ENCODE results near the gene MTPN. TPM values are rescaled to one million over a fixed set of nuclear protein-coding genes. Genes with fewer than 3 reads are reported as not detected.

The MTPN gene
- total RNA-seq, 1 donor from 2014 or later = 170 TPM

DNA sequence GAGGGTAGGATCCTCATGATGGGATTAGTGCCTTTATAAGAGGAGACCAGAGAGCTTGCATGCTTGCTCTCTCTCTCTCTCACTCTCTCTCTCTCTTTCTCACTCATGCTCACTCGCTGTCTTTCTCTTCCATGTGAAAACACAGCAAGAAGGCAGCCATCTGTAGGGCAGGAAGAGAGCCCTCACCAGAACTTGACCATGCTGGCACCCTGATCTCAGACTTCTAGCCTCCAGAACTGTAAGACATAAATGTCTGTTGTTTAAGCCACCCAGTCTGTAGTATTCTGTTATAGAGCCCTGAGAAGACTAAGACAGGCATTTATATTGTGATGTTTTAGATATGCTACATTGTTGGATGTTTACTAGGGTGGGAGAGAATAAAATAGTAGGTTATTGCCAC lies 43.4 kb upstream of the MTPN start:
- Histone ChIP-seq H3K4me2 (no peak overlapping the region), H3K9me3 (ENCODE audit: low read depth) (no peaks in the 10 kb centered on the region), H3K27me3 (no peaks in the 10 kb centered on the region), H3K4me1 (no peaks in the 10 kb centered on the region), H3F3A (ENCODE audit: low read depth) (no peaks in the 10 kb centered on the region), H3K36me3 (no peaks in the 10 kb centered on the region), H3K79me2 (ENCODE audit: low read depth) (no peaks in the 10 kb centered on the region), H3K27ac (no peak overlapping the region), H3K4me3 (no peak overlapping the region), H3K9ac (no peak overlapping the region), H2AFZ (replicated peaks) (no peak overlapping the region), H4K20me1 (ENCODE audit: low read depth) (no peaks in the 10 kb centered on the region)
- H3K27me3 Mint-ChIP-seq (ENCODE audit: insufficient read depth, low read depth) = peaks cover 6% of the 10 kb centered on the region
- no peak overlapping the region for H3K4me3 Mint-ChIP-seq
- H3K4me1 Mint-ChIP-seq = no peaks in the 10 kb centered on the region
- DNase-seq (ENCODE audit: low spot score) = no peak
- no peak overlapping the region for H3K27ac Mint-ChIP-seq
- TF ChIP-seq EZH2 (IDR thresholded peaks at IDR 0.05) (no peak), EZH2phosphoT487 (IDR thresholded peaks at IDR 0.05) (no peak)
- TF ChIP-seq, protein P1, sequence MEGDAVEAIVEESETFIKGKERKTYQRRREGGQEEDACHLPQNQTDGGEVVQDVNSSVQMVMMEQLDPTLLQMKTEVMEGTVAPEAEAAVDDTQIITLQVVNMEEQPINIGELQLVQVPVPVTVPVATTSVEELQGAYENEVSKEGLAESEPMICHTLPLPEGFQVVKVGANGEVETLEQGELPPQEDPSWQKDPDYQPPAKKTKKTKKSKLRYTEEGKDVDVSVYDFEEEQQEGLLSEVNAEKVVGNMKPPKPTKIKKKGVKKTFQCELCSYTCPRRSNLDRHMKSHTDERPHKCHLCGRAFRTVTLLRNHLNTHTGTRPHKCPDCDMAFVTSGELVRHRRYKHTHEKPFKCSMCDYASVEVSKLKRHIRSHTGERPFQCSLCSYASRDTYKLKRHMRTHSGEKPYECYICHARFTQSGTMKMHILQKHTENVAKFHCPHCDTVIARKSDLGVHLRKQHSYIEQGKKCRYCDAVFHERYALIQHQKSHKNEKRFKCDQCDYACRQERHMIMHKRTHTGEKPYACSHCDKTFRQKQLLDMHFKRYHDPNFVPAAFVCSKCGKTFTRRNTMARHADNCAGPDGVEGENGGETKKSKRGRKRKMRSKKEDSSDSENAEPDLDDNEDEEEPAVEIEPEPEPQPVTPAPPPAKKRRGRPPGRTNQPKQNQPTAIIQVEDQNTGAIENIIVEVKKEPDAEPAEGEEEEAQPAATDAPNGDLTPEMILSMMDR (IDR thresholded peaks at IDR 0.05) = no peak
- H3K36me3 Mint-ChIP-seq = no peaks in the 10 kb centered on the region
- H3K9me3 Mint-ChIP-seq = no peaks in the 10 kb centered on the region

DNA sequence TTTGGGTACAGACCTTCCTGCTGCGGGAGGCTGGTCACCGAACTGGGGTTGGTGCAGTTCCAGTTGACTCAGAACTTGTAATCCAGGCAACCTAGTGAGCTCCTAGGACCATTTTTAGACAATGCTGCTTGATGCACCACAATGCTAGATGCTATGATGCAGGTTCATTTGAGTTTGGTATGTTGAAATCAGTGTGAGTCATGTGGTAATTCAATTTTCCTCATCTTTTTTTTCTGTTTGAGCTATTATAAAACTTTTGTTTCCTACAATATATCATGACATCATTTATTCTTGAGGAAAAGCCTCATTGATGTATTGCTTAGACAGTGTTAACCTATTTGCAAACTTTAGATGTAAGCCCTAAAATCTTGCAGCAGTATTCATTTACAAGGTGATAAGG lies 40.9 kb upstream of the MTPN start:
- no peak overlapping the region for H3K27ac ChIP-seq
- H3K4me3 ChIP-seq = no peak overlapping the region
- no peaks in the 10 kb centered on the region for H3K9me3 ChIP-seq (ENCODE audit: low read depth)
- no peaks in the 10 kb centered on the region for H3K9me3 Mint-ChIP-seq
- H3K4me2 ChIP-seq = no peak overlapping the region
- no peak overlapping the region for H3K27ac Mint-ChIP-seq
- TF ChIP-seq EZH2phosphoT487 (IDR thresholded peaks at IDR 0.05) = no peak
- no peak for TF ChIP-seq EZH2 (IDR thresholded peaks at IDR 0.05)
- TF ChIP-seq, protein P1 (IDR thresholded peaks at IDR 0.05) = no peak
- H3K4me3 Mint-ChIP-seq = no peak overlapping the region
- no peaks in the 10 kb centered on the region for H3K36me3 Mint-ChIP-seq
- no peaks in the 10 kb centered on the region for H3K79me2 ChIP-seq (ENCODE audit: low read depth)
- no peak for DNase-seq (ENCODE audit: low spot score)
- no peaks in the 10 kb centered on the region for H3K4me1 ChIP-seq
- no peaks in the 10 kb centered on the region for H3K27me3 ChIP-seq
- H3K27me3 Mint-ChIP-seq (ENCODE audit: insufficient read depth, low read depth) = peaks cover 6% of the 10 kb centered on the region
- H3F3A ChIP-seq (ENCODE audit: low read depth) = no peaks in the 10 kb centered on the region
- H3K4me1 Mint-ChIP-seq = no peaks in the 10 kb centered on the region
- H3K36me3 ChIP-seq = no peaks in the 10 kb centered on the region
- H2AFZ ChIP-seq (replicated peaks) = no peak overlapping the region
- H3K9ac ChIP-seq = no peak overlapping the region
- no peaks in the 10 kb centered on the region for H4K20me1 ChIP-seq (ENCODE audit: low read depth)

GRCh38 chr7:136016649-136017395 lies 39.7 kb upstream of the MTPN start:
- no peaks in the 10 kb centered on the region for H4K20me1 ChIP-seq (ENCODE audit: low read depth)
- H3K9ac ChIP-seq = no peak overlapping the region
- Mint-ChIP-seq H3K36me3 (no peaks in the 10 kb centered on the region), H3K9me3 (no peaks in the 10 kb centered on the region), H3K4me1 (no peaks in the 10 kb centered on the region), H3K27me3 (ENCODE audit: insufficient read depth, low read depth) (peaks cover 6% of the 10 kb centered on the region), H3K27ac (no peak overlapping the region), H3K4me3 (no peak overlapping the region)
- no peaks in the 10 kb centered on the region for H3K4me1 ChIP-seq
- no peaks in the 10 kb centered on the region for H3K27me3 ChIP-seq
- H3K4me3 ChIP-seq = no peak overlapping the region
- H3K27ac ChIP-seq = no peak overlapping the region
- DNase-seq (ENCODE audit: low spot score) = no peak
- H3K4me2 ChIP-seq = no peak overlapping the region
- no peaks in the 10 kb centered on the region for H3F3A ChIP-seq (ENCODE audit: low read depth)
- no peaks in the 10 kb centered on the region for H3K79me2 ChIP-seq (ENCODE audit: low read depth)
- no peak overlapping the region for H2AFZ ChIP-seq (replicated peaks)
- H3K9me3 ChIP-seq (ENCODE audit: low read depth) = no peaks in the 10 kb centered on the region
- TF ChIP-seq, protein P1 (IDR thresholded peaks at IDR 0.05) = no peak
- no peak for TF ChIP-seq EZH2phosphoT487 (IDR thresholded peaks at IDR 0.05)
- H3K36me3 ChIP-seq = no peaks in the 10 kb centered on the region

Data from neural progenitor cell (in vitro differentiated cells).